Stimulated activated CD4-positive, alpha-beta T cell treated with anti-CD3 and anti-CD28 coated beads, Interleukin-4, amount 100 ng/mL, for 24 hours (primary cell): ENCODE results near the gene GAL.
"Not testable (repeated sequence)": the region's sequence is repeated elsewhere in the genome, so short reads cannot be mapped to it uniquely, and the experiment has no call there.

Source experiments
- DNase-seq: peaks from one replicate; pipeline ENCODE4 v3.0.0-alpha.2; 2020

GAL gene, protein sequence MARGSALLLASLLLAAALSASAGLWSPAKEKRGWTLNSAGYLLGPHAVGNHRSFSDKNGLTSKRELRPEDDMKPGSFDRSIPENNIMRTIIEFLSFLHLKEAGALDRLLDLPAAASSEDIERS

DNA sequence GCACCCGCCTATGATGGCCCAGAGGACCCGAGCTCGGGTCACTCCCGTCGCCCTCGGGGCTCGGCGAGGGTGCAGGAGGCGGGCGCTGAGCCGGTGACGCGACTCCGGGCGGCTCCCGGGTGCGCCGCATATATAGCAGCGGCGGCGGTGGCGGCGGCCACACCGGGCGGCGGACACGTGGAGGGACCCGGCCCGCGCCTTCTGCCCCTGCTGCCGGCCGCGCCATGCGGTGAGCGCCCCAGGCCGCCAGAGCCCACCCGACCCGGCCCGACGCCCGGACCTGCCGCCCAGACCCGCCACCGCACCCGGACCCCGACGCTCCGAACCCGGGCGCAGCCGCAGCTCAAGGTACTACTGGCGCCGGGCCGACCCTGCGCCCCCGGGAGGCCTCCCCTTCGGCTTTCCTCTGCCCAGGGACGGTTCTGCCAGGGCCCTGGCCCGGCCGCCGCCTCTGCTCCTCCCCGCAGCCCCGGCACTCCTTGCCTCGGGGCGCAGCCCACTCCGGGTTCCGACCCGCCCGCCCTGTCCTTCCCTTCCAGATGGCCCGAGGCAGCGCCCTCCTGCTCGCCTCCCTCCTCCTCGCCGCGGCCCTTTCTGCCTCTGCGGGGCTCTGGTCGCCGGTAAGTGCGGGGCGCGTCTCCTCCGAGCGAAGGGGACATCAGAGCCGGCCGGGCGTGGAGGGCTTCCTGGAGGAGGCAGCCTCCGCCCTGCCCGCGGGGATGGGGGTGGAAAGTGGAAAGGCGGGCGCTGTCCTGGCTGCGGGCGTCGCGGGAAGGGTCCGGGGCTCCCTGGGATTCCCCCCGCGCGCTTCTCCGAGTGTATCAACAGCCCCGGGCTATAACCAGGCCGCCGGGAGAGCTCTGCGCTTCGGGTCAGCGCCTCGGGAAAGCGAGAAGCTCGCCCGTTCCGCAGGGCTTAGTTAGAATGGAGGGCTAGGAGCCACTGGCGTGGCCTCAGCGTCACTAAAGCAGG is at the start of gene GAL:
GAL (plus strand) TSS at position 160 of the 972 bp plus-strand sequence; CDS start at position 540, 380 bp downstream.
- no peak for DNase-seq

GRCh38 chr11:68634606-68635005 is 49.7 kb upstream of the GAL start:
- not testable (repeated sequence) for DNase-seq

GRCh38 chr11:68635172-68635571 is 49.2 kb upstream of the GAL start:
- DNase-seq, result not testable (repeated sequence)

DNA sequence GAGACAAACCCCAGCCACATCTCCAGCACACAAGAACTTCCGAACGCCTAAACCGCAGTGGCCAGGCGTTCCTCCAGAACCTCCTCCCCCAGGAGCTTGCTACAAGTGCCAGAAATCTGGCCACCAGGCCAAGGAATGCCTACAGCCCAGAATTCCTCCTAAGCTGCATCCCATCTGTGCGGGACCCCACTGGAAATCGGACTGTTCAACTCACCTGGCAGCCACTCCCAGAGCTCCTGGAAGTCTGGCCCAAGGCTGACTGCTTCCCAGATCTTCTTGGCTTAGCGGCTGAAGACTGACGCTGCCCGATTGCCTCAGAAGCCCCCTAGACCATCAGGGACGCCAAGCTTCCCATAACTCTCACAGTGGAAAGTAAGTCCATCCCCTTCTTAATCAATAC is 48.5 kb upstream of the GAL start:
- DNase-seq, result not testable (repeated sequence)

- not testable (repeated sequence) for DNase-seq
Measured at GRCh38 chr11:68639322-68639721, 45.0 kb upstream of the GAL start.

DNA sequence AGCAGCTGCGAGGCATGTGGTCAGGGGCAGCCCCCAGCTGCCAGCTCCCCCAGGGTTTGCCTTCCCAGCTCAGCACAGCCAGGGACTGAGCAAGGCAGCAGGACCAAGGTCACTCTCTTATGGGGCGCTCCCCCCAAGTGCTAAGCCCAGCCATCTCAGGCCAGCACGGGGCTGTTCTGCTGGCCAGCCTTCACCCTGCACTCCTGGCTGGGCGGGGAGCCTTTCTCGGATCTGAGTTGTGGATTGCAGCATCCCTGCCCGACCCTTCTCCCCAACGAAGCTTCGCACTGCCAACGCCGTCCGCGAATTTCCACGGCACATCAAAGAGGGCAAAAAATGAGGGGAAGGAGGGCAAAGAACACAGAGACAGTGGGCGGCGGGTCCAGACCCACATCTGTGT is 42.5 kb upstream of the GAL start:
- DNase-seq, result no peak

DNA sequence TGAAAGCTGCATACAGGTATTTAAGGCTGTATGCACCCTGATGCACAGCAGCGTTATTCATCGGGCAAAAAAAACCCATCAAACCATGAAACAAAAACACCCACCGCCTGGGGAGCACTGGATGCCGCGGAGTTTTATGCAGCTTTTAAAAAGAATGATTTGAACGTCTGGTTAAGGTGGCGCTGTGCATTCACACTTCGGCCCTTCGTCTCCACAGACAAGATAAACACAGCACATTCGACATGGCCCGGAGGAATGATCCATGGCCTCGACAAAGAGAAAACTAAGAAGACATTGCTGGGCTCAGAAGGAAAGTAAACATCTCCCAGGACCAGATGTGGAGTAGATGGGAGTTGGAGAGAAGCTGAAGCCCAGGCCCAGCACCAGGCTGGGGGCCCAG is 40.8 kb upstream of the GAL start:
- DNase-seq, result no peak

DNA sequence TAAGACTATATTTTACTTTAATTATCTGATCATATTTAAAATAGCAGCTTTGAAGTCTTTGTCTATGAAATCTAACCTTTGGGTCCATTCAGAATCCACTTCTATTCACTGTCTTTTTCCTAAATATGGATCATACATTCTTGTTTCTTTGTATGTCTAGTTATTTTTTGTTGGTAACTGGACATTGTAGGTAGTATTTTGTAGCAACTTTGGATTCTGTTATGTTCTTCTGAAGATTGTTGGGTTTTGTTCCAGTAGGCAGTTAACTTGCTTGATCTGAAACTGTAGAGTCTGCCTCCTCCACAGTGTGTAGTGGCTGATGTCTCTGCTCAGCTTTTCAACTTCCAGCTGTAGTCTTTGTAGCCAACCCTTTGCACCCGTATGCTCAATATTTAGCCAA is 37.5 kb upstream of the GAL start:
- DNase-seq, result no peak

DNA sequence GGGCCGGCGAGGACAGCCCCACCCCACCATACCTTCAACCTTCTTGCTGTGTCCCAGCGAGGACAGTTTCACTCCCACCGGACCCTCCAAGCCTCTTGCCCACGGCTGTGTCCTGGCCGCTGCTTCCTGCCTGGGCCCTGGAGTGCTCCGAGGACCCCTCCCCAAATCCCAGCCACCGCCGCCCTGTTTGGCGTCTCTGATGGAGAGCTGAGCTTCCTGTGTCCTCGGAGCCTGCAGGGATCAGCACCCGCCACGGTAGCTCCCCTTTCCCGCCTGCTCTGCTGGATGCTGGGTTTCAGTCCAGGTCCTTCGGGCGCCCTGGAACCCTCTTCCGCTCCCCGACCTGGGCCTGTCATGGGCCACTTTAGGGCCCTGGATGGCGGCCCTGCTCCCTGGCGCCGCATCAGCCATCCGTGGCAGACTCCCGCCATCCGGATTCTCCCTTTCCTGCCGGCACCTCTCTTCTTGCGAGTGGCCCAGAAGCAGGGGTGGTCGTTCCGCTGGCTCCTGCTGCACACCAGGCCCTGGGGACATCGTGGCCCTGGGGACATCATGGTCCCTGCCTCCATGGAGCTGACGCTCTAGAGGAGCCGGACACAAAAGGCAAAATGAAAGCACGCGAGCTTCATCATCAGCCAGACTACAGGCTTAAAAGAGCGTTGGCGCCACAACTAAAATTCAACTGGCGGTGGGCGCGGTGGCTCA is 34.3 kb upstream of the GAL start:
- no peak for DNase-seq

DNA sequence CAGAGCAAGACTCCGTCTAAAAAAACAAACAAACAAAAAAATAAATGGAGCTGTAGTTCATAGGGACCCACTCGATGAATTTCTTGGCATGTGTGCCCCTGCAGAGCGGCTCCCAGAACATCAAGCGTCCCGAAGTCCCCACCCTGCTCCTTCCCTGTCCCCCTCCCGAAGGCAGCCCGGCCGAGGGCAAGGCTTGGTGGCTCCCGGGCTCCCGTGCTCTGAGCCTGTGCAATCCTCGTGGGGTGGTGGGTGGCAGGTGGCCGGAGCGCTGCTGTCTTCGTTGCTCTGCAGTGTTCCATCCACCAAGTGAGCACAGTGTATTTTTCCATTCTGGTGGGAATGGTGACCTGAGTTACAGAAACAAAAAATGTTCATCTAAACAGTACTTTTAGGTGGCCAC is 33.5 kb upstream of the GAL start:
- no peak for DNase-seq

DNA sequence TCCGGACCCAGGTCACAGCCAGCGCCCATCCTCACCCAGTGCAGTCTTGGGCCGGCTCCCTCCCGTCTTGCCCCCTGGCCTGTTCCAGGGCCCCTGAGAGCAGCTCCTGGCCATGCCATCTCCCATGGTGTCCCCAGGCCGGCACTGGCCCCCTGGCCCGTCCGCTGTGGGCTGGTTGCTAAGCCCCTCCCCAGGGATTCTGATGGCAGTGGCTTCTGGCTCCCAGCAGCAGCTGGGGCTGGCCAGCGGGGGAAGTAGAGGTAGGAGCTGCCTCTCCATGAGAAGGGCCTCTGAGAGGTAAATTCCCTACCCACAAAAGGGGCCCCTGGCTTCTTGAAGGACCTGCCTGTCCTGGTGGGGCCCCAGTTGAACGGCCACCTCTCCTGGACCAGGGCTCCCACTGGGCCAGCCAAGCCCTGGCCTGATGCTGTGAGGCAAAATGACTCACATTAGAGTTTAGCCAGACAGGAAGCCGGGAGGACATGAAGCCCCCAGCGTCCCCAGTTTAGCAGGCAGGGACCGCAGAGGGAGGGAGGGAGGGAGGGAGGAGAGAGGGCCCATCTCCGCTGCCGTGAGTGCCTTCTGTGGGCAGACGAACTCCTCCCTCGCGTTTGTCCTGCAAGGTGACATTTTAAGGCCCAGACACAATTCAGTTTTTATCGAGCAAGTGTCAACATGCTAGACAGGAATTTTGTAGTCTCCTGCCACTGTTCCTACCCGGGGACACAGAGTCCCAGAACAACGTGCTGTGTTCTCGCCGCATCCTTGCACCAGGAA is 32.9 kb upstream of the GAL start:
- DNase-seq, result no peak

DNA sequence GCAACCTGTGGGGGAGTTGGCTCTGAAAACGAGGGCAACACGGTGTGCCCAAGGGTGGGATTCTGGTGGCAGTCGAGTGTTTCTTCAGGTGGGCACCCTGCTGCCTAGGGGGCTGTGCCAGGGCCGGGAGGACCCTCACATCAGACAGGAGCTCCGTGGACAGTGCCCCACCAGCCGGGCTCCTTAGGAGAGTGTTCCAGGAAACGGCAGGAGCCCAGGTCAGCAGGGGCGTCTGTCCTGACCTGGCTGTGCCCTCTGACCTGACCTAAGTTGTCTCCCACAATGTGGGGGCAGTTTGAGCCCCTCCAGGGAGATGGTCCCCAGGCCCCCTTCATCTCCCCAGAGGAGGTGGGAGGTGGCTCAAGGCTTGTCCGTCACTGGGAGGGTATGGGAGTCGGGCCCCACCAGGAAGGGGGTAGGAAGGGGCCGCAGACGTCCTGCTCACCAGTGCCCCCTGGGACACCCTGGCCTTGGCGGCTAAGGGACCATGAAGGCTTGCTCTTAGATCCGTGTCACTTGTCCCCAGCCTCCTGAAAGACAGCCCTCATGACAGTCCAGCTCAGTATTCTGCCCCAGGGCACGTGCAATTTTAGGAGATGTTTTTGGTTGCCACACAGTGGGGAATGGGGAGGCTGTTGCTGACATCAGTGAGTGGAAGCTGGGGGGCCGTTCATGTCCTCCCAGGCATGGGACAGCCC is 32.2 kb upstream of the GAL start:
- no peak for DNase-seq

DNA sequence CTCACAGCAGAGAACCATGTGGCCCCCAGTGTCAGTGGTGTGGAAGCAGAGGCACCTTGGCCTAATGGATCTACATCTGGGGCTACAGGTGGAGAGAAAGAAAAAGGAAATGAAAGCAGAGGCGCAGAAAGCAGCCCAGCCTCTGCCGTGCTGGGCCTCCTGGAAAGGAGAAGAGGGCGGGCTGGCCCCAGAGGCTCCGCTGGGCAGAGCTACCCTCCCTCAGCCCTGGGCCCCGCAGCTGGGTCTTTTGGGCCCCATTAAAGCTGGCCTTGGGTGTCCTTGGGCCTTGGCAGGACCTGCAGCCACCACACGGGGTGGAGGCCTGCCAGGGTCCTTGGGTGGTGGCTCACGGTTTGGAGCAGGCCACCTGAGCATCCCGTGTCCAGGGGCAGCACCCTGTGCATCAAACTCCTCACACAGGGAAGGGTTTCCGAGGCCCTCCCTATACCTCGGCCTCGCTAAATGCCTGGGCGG is 31.6 kb upstream of the GAL start:
- no peak for DNase-seq

- DNase-seq, result no peak
Measured at GRCh38 chr11:68653486-68654430, 30.6 kb upstream of the GAL start.

DNA sequence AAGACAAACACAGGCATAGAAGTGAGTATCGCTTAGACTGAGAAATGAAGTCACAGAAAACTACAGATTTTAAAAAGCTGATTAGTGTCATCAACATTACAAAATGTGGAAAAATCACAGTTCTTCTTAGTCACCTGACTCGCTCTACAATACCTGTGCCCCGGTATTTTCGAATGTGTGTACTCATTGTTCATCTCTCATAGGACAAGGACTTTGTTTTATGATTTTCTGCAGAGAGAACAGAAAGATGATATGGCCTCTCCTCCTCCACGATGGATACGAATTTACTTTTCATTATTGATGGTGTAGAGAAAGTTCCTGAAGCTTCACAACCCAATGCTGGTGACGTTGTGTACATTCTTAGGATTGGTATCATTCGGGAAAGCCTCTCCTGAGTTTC is 29.4 kb upstream of the GAL start:
- DNase-seq, result no peak

DNA sequence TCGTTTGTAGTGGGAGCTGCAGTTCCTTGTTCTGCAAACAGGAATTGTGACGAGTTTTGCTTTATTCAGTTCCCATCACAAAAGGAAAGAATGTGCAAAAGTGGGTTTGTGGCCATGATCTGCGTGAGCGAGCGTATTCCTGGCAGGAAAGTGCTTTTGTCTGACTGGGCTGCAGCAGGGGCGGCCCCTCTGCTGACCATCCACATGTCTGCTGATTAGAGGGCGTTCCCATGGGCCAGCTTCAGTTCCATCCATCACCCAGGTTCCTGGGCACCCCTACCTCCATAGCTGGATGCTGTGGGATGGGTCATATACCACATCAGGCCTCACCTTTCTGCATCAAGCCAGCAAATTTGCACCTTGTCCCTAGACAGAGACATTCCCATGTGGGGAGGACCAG is 28.9 kb upstream of the GAL start:
- DNase-seq, result no peak

GRCh38 chr11:68655806-68656205 is 28.5 kb upstream of the GAL start:
- DNase-seq, result no peak

GRCh38 chr11:68657021-68657780 is 27.1 kb upstream of the GAL start:
- no peak for DNase-seq

DNA sequence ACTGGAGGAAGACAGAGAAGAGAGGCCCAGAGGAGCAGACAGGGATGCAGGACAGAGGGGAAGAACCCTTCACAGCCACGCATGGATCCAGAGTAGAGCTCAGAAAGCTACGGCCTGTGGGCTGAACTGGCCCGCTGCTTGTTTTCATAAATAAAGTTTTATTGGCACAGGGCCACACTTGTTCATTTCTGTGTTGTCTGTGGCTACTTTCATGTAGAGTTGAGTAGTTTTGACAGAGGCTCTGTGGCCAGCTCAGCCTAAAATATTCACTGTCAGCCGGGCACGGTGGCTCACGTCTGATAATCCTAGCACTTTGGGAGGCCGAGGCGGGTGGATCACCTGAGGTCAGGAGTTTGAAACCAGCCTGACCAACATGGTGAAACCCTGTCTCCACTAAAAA is 26.2 kb upstream of the GAL start:
- no peak for DNase-seq

DNA sequence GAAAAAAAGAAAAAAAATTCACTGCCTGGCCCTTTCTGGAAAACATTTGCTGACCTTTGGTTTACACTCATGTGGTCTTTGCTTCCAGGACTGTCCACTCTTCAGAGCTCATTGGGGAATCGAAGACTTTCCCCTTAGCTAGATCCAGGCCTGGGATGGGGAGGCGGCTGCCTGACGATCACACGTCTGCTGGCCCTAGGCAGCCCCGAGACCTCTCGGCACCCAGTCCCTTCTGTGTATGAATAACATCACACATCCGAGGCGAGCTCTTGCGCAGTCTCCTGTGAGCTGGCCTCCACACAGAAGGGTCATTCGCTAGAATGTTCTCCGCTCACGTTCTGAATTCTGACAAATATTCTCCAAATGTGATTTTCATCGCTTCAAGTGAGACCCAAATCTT is 25.7 kb upstream of the GAL start:
- DNase-seq, result no peak
